Mesothelial cell of epicardium (in vitro differentiated cells): ENCODE results near the gene GANAB. TPM values are rescaled to one million over a fixed set of nuclear protein-coding genes. Genes with fewer than 3 reads are reported as not detected.

Experiments used
- DNase-seq, 2 experiments: peaks; one replicate each; pipeline ENCODE4 v3.0.0; 2021; ENCODE audit warnings: low spot score in 2 of 2; ENCODE audit not compliant: unreplicated experiment in 2 of 2
- H3K27ac Mint-ChIP-seq: 2 replicates; pipeline ENCODE4 v1.8.0; 2021; ENCODE audit warnings: mixed read lengths
- H3K27me3 Mint-ChIP-seq: 2 replicates; pipeline ENCODE4 v1.8.0; 2021; ENCODE audit warnings: low read depth, mixed read lengths
- H3K36me3 Mint-ChIP-seq: 2 replicates; pipeline ENCODE4 v1.8.0; 2021; ENCODE audit warnings: mixed read lengths
- H3K4me1 Mint-ChIP-seq: 2 replicates; pipeline ENCODE4 v1.8.0; 2021; ENCODE audit warnings: mixed read lengths
- H3K4me3 Mint-ChIP-seq: 2 replicates; pipeline ENCODE4 v1.8.0; 2021; ENCODE audit warnings: mild to moderate bottlenecking, moderate library complexity, mixed read lengths
- H3K9me3 Mint-ChIP-seq: 2 replicates; pipeline ENCODE4 v1.8.0; 2021; ENCODE audit warnings: mixed read lengths
- total RNA-seq: library from RNA; stranded (reverse); gene quantifications from 3 replicates; pipeline ENCODE4 v1.2.1, GENCODE V29; 2021
- TF ChIP-seq, protein P1 (sequence below): fragments of 200-600 bp; sonication (generic); IDR thresholded peaks from one replicate; pipeline ENCODE4 v1.5.0; 2021; ENCODE audit warnings: antibody characterized with exemption; ENCODE audit not compliant: unreplicated experiment

GANAB gene
- total RNA-seq, 1 donor from 2014 or later: 324 TPM

DNA sequence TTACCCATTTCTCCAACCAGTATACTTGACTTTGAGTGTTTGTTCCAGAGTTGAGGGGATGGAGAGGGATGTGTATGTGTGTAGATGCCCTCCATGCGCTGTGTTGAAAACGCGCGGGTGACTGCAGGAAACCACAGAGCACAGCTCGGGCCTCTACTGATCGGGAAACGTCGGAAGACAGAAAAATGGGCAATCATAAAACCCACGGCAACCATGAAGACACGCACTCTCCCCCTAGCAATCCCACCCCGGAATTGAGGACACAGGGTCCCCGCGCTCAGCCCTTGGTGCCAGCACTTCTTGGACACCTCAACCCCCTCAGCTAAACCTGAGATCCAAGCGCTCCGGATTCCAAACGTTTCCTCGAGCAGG lies 24.8 kb upstream of the GANAB start:
- no peaks in the 10 kb centered on the region for H3K27me3 Mint-ChIP-seq

DNA sequence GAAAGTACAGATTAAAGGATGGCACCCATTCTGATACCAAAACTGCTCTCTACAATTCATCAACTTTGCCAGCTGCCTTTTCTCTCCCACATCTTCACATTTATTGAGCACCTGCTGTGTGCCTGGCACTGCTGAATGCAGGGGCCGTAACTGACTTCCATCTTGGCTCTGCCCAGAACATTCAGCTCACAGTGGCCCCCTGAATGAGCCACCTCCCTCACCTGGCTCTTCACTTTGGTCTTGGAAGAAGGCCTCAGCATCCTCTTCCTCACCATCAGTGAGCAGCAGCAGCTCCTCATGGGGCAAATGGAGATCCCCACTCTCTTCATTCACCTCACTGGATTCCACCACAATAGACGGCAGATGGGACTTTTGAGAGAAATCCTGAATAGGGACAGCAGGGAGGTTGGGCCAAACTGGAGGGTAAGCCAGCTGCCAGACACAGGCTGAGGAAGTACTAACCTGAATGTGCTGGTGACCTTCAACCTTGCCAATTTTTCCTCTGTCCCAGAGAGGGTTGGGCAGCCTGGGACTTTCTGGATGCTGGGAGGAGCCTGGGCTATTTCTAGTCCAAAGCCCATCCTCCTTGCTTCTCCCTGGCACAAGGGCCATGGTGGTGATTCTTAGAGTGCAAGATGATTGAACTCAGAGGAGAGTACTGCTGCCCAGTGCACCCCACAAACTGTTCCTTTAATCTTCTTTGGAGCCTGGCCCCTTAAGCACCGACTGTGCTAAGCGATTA lies 23.2 kb upstream of the GANAB start:
- H3K4me1 Mint-ChIP-seq: peaks cover 32% of the 10 kb centered on the region
- peak overlapping the region; percentile 79 for H3K27ac Mint-ChIP-seq
- DNase-seq: no peak
- TF ChIP-seq, protein P1, sequence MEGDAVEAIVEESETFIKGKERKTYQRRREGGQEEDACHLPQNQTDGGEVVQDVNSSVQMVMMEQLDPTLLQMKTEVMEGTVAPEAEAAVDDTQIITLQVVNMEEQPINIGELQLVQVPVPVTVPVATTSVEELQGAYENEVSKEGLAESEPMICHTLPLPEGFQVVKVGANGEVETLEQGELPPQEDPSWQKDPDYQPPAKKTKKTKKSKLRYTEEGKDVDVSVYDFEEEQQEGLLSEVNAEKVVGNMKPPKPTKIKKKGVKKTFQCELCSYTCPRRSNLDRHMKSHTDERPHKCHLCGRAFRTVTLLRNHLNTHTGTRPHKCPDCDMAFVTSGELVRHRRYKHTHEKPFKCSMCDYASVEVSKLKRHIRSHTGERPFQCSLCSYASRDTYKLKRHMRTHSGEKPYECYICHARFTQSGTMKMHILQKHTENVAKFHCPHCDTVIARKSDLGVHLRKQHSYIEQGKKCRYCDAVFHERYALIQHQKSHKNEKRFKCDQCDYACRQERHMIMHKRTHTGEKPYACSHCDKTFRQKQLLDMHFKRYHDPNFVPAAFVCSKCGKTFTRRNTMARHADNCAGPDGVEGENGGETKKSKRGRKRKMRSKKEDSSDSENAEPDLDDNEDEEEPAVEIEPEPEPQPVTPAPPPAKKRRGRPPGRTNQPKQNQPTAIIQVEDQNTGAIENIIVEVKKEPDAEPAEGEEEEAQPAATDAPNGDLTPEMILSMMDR: no peak
- H3K9me3 Mint-ChIP-seq: no peaks in the 10 kb centered on the region
- H3K36me3 Mint-ChIP-seq: peaks cover 3% of the 10 kb centered on the region
- no peaks in the 10 kb centered on the region for H3K27me3 Mint-ChIP-seq
- no peak overlapping the region for H3K4me3 Mint-ChIP-seq

More for the DNA sequence above, 24.8 kb upstream of the GANAB start:
- peak overlapping the region; percentile 100 for H3K4me3 Mint-ChIP-seq
- peaks cover 9% of the 10 kb centered on the region for H3K36me3 Mint-ChIP-seq
- TF ChIP-seq, protein P1: no peak
- H3K27ac Mint-ChIP-seq: peak overlapping the region; percentile 99
- H3K4me1 Mint-ChIP-seq: peaks cover 29% of the 10 kb centered on the region
- H3K9me3 Mint-ChIP-seq: no peaks in the 10 kb centered on the region
- DNase-seq: no peak

DNA sequence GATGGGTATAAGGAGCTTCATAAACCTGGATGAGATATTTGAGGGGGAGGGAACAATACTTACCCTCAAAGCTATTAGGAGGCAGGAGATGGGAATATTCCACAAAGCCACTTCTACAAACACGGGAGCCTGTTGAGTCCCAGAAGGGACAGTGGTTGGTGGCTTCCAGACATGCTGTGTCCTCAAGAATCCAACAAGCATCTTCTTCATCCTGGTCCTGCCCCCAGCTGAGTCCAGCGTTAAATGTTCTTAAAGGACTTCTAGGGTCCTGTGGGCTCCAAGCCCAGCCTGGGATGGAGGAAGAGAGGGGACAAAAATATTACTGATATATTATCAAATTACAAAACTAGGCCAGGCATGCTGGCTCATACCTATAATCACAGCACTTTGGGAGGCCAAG lies 21.0 kb upstream of the GANAB start:
- Mint-ChIP-seq H3K27ac (peak overlapping the region; percentile 97), H3K4me3 (peak overlapping the region; percentile 96), H3K4me1 (peaks cover 32% of the 10 kb centered on the region), H3K36me3 (peaks cover 5% of the 10 kb centered on the region), H3K27me3 (no peaks in the 10 kb centered on the region), H3K9me3 (no peaks in the 10 kb centered on the region)
- TF ChIP-seq, protein P1: no peak
- DNase-seq: no peak

DNA sequence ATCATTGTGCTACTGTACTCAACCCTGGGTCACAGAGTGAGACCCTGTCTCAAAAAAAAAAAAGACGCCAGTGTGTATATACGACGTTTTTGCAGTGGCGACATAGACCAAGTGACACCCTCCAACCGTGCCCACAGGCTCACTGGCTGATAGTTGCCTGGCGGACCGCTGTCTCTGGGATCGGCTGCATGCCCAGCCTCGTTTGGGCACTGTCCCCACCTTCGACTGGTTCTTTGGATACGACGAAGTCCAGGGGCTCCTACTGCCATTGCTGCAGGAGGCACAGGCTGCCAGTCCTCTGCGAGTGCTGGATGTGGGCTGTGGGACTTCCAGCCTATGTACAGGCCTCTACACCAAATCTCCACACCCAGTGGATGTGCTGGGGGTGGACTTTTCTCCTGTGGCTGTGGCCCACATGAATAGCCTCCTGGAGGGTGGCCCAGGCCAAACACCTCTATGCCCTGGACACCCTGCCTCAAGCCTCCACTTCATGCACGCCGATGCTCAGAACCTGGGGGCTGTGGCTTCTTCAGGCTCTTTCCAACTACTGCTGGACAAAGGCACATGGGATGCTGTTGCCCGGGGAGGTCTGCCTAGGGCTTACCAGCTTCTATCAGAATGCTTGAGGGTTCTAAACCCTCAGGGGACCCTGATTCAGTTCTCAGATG lies 20.0 kb upstream of the GANAB start:
- peak overlapping the region; percentile 96 for H3K4me3 Mint-ChIP-seq
- TF ChIP-seq, protein P1: no peak
- peak overlapping the region; percentile 97 for H3K27ac Mint-ChIP-seq
- no peaks in the 10 kb centered on the region for H3K27me3 Mint-ChIP-seq
- peaks cover 27% of the 10 kb centered on the region for H3K4me1 Mint-ChIP-seq
- no peak for DNase-seq
- H3K36me3 Mint-ChIP-seq: peaks cover 5% of the 10 kb centered on the region
- no peaks in the 10 kb centered on the region for H3K9me3 Mint-ChIP-seq

DNA sequence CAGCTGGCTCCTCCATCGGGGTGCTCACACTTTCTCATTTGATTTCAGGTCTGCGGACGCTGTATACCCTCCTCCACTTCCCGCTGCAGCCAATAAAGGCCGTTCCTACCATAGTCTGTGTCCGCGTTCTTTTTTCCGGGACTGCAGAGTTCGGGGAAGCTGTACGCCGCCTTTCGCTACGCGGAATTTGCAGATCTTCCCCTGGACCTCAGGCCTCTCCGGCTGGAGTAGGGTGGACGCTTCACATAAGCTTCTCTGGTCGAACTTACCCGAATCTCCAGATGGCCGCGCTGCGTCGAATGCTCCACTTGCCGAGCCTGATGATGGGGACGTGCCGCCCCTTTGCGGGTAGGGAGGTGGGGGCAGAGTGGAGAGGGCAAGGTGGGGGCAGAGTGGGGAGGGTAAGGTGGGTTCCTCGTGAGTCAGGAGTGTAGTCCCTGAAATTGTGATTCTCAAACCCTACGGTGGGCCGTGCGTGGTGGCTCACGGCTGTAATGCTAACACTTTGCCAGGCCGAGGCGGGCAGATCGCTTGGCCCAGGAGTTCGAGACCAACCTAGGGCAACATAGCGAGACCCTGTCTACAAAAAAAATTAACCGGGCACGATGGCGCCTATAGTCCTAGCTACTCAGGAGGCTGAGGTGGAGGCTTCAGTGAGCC lies 19.3 kb upstream of the GANAB start:
- DNase-seq: no peak

More for the DNA sequence above, 19.3 kb upstream of the GANAB start:
- Mint-ChIP-seq H3K4me3 (peak overlapping the region; percentile 96), H3K27ac (peak overlapping the region; percentile 97), H3K9me3 (no peaks in the 10 kb centered on the region), H3K27me3 (no peaks in the 10 kb centered on the region), H3K36me3 (peaks cover 5% of the 10 kb centered on the region), H3K4me1 (peaks cover 21% of the 10 kb centered on the region)
- TF ChIP-seq, protein P1: no peak
